Panc1 (cell line): Measurements from ENCODE around the gene TEKT3. TPM values are rescaled to one million over a fixed set of nuclear protein-coding genes. Genes with fewer than 3 reads are reported as not detected.

Experiments
- ATAC-seq: fragments of 200-7000 bp; cut with Tn5 transposase; 2 replicates; pipeline ENCODE4 v1.9.1; 2020; ENCODE audit warnings: mild to moderate bottlenecking, moderate library complexity
- BruUV-seq: library from RNA; stranded (reverse); fragments of 400-500 nt; replicated peaks from 2 replicates; lab custom pipeline; 2021; lab: Mats Ljungman, UMichigan
- CTCF ChIA-PET: fragments of 300-600 bp; sonication (Branson Sonifier 250); formaldehyde crosslinking; loops from one replicate; lab custom pipeline; 2022; ENCODE audit warnings: antibody characterized with exemption; lab: Charles Lee
- POLR2A ChIA-PET: fragments of 300-600 bp; sonication (Branson Sonifier 250); formaldehyde crosslinking; loops from one replicate; lab custom pipeline; 2022; ENCODE audit warnings: antibody characterized with exemption; lab: Charles Lee
- DNase-seq: peaks from one replicate; pipeline ENCODE4 v3.0.0-alpha.2; 2010; ENCODE audit warnings: low read depth, low spot score
- H3K27ac ChIP-seq: 2 replicates; pipeline ENCODE4 v1.5.1; 2011; ENCODE audit warnings: mild to moderate bottlenecking, low read length, inconsistent platforms
- H3K27me3 ChIP-seq: fragments of 200-500 bp; sonication (Bioruptor generic); 2 replicates; pipeline ENCODE4 v1.6.0; 2014; ENCODE audit warnings: low read length, inconsistent platforms; ENCODE audit not compliant: control insufficient read depth, insufficient read depth
- H3K36me3 ChIP-seq: fragments of 200-500 bp; sonication (Bioruptor generic); 2 replicates; pipeline ENCODE4 v1.5.1; 2014; ENCODE audit warnings: inconsistent platforms, mild to moderate bottlenecking, low read length, moderate library complexity; ENCODE audit not compliant: control insufficient read depth, insufficient read depth
- H3K4me1 ChIP-seq: 2 replicates; pipeline ENCODE4 v1.5.1; 2011; ENCODE audit warnings: inconsistent platforms, mild to moderate bottlenecking, low read length, moderate library complexity; ENCODE audit not compliant: control insufficient read depth, insufficient read depth
- H3K4me3 ChIP-seq, 2 experiments: 2 replicates each; pipeline ENCODE4 v1.5.1; 2011 to 2012; ENCODE audit warnings: low read depth in 2 of 2, low read length in 2 of 2, mild to moderate bottlenecking in 2 of 2, inconsistent platforms in 1 of 2, moderate library complexity in 1 of 2
- H3K9me3 ChIP-seq: fragments of 200-500 bp; sonication (Bioruptor generic); 2 replicates; pipeline ENCODE4 v1.5.1; 2014; ENCODE audit warnings: low read depth, mild to moderate bottlenecking, inconsistent platforms, low read length, moderate library complexity; ENCODE audit not compliant: control insufficient read depth, insufficient read depth
- CTCF ChIP-seq: fragments of 450-650 bp; IDR thresholded peaks from 2 replicates; pipeline ENCODE4 v1.5.1; 2017; ENCODE audit warnings: mild to moderate bottlenecking
- POLR2AphosphoS5 ChIP-seq: IDR thresholded peaks from 2 replicates; pipeline ENCODE4 v1.6.1; 2012; ENCODE audit warnings: mild to moderate bottlenecking, low read depth, low read length, moderate library complexity
- REST ChIP-seq, 2 experiments: IDR thresholded peaks; 2 replicates each; pipeline ENCODE4 v1.6.1; 2011 to 2012; ENCODE audit warnings: low read depth in 2 of 2, control low read depth in 1 of 2, low read length in 1 of 2, mild to moderate bottlenecking in 1 of 2, moderate library complexity in 1 of 2; ENCODE audit not compliant: insufficient read depth in 1 of 2
- SIN3A ChIP-seq: IDR thresholded peaks from 2 replicates; pipeline ENCODE4 v1.6.1; 2012; ENCODE audit warnings: low read depth, mild to moderate bottlenecking, low read length, moderate library complexity, borderline replicate concordance; ENCODE audit not compliant: insufficient read depth
- TCF7L2 ChIP-seq: IDR thresholded peaks from 2 replicates; pipeline ENCODE4 v1.6.1; 2011; ENCODE audit warnings: mild to moderate bottlenecking, low read depth, low read length, inconsistent platforms
- in situ Hi-C: cut with HindIII; loops from 2 replicates; pipeline ENCODE4 v1.10.0; 2016; ENCODE audit warnings: low sequenced_read_pairs, low pct_unique_long_range_greater_than_20kb
- intact Hi-C: fragments of 100-400 bp; cut with micrococcal nuclease; formaldehyde crosslinking; loops from one replicate; pipeline ENCODE4 v1.10.0; 2022; ENCODE audit not compliant: unreplicated experiment
- total RNA-seq: library from RNA; stranded (reverse); gene quantifications from one replicate; pipeline ENCODE4 v1.2.1, GENCODE V29; 2021; ENCODE audit not compliant: unreplicated experiment

The TEKT3 gene
- total RNA-seq, 1 experiment from 2014 or later = not detected

- no peak for ATAC-seq
- no peaks in the 10 kb centered on the region for H3K36me3 ChIP-seq
- BruUV-seq = no TSS peak
- intact Hi-C loops (no loop called here), in situ Hi-C loops (no loop called here)
- DNase-seq = no peak
- CTCF ChIA-PET = no interaction called here
- no peaks in the 10 kb centered on the region for H3K27me3 ChIP-seq
- no peaks in the 10 kb centered on the region for H3K9me3 ChIP-seq
- no peak overlapping the region for H3K4me3 ChIP-seq
- POLR2A ChIA-PET = no interaction called here
- H3K4me1 ChIP-seq = no peaks in the 10 kb centered on the region
- TF ChIP-seq CTCF = no peak
- H3K27ac ChIP-seq = no peak overlapping the region
Measured at GRCh38 chr17:15361151-15361550, 19.8 kb upstream of the TEKT3 start.

GRCh38 chr17:15354256-15354655 lies 12.9 kb upstream of the TEKT3 start:
- DNase-seq = no peak
- Histone ChIP-seq H3K4me3 (no peak overlapping the region), H3K27me3 (peaks cover 3% of the 10 kb centered on the region; the same call in 1 of the 2 replicates), H3K27ac (no peak overlapping the region), H3K9me3 (no peaks in the 10 kb centered on the region), H3K4me1 (no peaks in the 10 kb centered on the region), H3K36me3 (no peaks in the 10 kb centered on the region)
- ChIA-PET POLR2A (no interaction called here), CTCF (no interaction called here)
- ATAC-seq = no peak
- BruUV-seq = no TSS peak
- in situ Hi-C loops = no loop called here
- intact Hi-C loops = no loop called here
- TF ChIP-seq SIN3A (no peak), CTCF (no peak), TCF7L2 (no peak), POLR2AphosphoS5 (no peak), REST (IDR thresholded peaks at IDR 0.05; ENCODE audit: insufficient read depth in 1 of 2, low read depth in 2 of 2, low read length in 1 of 2) (no peak)
